HG02588 (cell line): ENCODE data around the gene NUP62.
"Not testable (repeated sequence)": the region's sequence is repeated elsewhere in the genome, so short reads cannot be mapped to it uniquely, and the experiment has no call there.

ENCODE experiments used
- ATAC-seq: cut with Tn5 transposase; IDR thresholded peaks from one replicate; pipeline ENCODE4 v1.9.1; 2021; ENCODE audit warnings: mild to moderate bottlenecking, moderate library complexity; ENCODE audit not compliant: unreplicated experiment

NUP62 gene, protein sequence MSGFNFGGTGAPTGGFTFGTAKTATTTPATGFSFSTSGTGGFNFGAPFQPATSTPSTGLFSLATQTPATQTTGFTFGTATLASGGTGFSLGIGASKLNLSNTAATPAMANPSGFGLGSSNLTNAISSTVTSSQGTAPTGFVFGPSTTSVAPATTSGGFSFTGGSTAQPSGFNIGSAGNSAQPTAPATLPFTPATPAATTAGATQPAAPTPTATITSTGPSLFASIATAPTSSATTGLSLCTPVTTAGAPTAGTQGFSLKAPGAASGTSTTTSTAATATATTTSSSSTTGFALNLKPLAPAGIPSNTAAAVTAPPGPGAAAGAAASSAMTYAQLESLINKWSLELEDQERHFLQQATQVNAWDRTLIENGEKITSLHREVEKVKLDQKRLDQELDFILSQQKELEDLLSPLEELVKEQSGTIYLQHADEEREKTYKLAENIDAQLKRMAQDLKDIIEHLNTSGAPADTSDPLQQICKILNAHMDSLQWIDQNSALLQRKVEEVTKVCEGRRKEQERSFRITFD

GRCh38 chr19:49929121-49929610, at the start of gene NUP62, which contains the start of gene ATF5:
Gene NUP62 (minus strand): TSS chr19:49929504. CDS start chr19:49909807, 19,697 bp downstream.
Gene ATF5 (plus strand): TSS chr19:49929205. CDS start chr19:49930851, 1,646 bp downstream.
- peak; percentile 47 for ATAC-seq

DNA sequence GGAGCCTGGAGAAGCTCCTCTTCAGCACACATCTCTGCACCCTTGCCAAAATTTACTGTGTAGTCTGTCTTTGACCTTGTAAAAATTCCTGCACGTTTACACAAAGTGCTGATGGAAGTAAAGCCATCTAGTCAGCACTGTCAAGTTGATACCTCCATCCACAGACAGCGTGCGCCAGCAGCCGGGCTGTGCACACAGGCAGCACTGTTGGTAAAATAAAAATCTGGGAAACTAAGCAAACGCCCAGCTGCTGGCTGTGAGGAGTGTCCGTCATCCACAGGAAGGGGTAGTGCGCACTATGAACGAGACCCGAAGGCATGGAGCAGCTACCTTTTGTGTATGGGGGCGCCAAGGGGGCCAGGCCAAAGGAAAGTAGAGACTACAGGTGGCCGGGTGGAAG, 49.0 kb upstream of the NUP62 start:
- no peak for ATAC-seq

DNA sequence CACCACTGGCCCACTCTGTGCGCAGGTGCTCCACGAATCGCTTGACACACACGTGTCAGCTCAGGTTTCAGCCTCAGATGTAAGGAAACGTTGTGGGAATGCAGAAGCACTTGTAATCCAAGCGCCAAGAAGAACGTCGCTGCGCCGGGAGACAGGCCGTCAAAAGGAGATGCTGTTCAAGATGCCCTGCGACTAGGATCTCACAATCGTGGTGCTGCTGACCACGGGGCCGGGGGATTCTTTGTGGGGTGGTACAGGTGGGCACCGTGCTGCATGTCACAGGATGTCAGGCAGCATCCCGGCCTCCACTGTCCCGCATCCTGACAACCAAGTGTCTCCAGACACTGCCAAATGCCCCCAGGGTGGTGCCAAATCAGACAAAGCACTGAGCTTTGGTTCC, 48.6 kb upstream of the NUP62 start:
- ATAC-seq = no peak

- no peak for ATAC-seq
Measured at GRCh38 chr19:49977076-49977475, 47.8 kb upstream of the NUP62 start.

DNA sequence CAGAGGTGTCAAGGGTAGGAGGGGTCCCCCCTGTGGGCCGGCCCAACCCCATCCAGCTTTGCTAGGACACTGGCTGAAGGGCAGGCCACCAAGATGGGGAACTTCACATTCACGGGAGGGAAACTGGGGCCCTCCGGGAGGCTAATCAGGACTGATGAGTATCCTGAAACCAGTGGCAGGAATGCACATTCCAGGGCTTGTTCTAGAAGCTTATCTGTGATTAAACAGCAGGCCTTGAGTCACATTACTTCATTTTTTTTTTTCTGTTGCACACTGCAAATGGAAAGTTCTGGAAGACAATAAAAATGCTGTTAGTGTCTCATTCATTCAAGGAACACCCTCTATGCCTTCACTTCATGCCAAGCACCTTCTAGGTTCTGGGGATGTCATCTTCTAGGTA, 47.2 kb upstream of the NUP62 start:
- ATAC-seq = no peak

DNA sequence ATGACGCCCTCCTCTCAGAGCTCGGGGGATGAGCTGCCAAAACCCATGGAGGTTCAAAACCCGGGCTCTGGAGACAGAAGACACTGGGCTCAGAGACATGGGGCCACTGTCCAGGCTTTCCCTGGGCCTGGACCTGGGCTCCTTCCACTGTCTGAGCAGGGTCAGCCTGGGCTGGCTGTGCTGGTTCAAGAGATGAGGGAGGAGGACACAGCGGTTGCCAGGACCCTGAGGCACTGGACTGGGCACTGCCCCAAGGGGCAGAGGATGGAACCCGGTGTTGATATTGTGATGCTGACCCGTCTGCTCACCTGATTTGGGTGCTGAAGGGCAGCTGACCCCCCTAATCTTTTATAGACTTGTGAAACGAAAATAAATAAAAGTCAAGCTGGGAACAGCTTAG, 45.7 kb upstream of the NUP62 start:
- no peak for ATAC-seq

DNA sequence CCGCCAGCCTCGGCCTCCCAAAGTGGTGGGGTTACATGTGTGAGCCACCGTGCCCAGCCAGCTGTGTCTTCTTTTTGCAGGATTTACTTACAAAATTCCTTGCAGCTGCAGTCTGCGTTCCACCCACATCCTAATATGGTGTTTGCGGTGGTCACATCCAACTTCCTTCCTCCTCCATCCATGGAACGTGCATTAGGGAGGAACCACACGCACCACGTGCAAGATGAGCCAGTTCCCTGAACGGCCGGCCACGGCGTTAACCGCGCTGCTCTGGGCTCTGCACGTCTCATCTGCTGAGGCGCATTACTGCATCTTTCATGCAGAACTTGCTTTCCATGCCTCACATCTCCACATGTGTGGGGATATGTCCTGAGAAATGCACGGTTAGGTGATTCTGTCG, 44.7 kb upstream of the NUP62 start:
- no peak for ATAC-seq

GRCh38 chr19:49972841-49973240, 43.5 kb upstream of the NUP62 start:
- ATAC-seq = no peak

GRCh38 chr19:49971991-49972411, 42.7 kb upstream of the NUP62 start:
- no peak for ATAC-seq

- ATAC-seq = not testable (repeated sequence)
Measured at GRCh38 chr19:49969355-49969754, 40.1 kb upstream of the NUP62 start.

GRCh38 chr19:49968279-49968922, 39.1 kb upstream of the NUP62 start:
- ATAC-seq = no peak

- ATAC-seq = not testable (repeated sequence)
Measured at GRCh38 chr19:49960980-49961379, 31.7 kb upstream of the NUP62 start, which contains the start of gene SIGLEC11. Gene SIGLEC11 (minus strand): TSS chr19:49961172. CDS start chr19:49961081, 91 bp downstream.

GRCh38 chr19:49959892-49960291, 30.6 kb upstream of the NUP62 start:
- not testable (repeated sequence) for ATAC-seq

- not testable (repeated sequence) for ATAC-seq
Measured at GRCh38 chr19:49958596-49958995, 29.3 kb upstream of the NUP62 start.

- not testable (repeated sequence) for ATAC-seq
Measured at GRCh38 chr19:49958144-49958543, 28.8 kb upstream of the NUP62 start.

DNA sequence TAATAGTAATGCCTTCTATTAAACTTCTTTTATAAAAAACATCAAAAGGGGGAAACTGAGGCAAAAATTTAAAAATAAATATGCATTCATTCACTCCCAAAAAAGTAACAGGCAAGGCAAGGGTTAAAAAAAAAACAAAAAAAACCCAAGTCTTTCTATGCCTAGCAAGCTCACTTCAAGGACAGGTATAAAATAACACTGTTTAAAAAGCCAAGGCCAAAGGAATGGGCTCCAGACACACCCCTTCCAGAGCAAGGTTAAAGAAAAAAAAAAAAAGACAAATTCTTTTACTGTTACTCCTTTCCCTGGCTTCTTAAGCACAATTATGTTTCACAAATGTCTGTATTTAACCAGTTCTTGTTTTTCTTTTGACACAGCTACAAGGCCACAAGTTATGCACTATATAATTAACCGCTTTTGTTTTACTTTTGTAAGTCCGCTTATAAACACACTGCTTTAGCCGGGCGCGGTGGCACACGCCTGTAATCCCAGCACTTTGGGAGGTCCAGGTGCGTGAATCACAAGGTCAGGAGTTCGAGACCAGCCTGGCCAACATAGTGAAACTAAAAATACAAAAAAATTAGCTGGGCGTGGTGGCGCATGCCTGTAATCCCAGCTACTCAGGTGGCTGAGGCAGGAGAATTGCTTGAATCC, 28.1 kb upstream of the NUP62 start:
- ATAC-seq = no peak

GRCh38 chr19:49956115-49956495, 26.8 kb upstream of the NUP62 start:
- no peak for ATAC-seq

GRCh38 chr19:49954933-49955332, 25.6 kb upstream of the NUP62 start:
- ATAC-seq = no peak

- ATAC-seq = no peak
Measured at GRCh38 chr19:49954092-49954829, 25.0 kb upstream of the NUP62 start.

DNA sequence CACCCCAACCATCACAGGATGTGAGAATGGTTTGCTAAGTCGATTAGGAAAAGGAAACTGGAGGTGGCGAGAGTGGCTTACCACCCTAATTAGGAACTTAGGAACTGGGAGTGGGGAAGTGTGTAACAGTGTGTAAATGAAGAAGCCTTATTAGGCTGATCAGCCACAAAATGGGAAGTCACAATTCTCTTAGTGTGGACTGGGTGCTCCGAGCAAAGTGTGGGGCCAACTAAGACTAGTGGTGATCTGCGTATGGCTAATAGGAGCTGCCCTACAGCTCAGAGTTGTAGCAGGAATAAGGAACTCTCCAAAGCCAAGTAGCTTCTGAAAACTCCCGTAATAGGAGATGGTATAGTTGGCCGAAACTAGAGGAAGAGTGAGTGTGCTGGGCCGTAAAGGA, 24.1 kb upstream of the NUP62 start:
- no peak for ATAC-seq
